DMS153 (cell line): ENCODE results near the gene SPATA20.

Source experiments
- DNase-seq: peaks from one replicate; lab custom pipeline; 2025; lab: John Stamatoyannopoulos, UW

Gene SPATA20

DNA sequence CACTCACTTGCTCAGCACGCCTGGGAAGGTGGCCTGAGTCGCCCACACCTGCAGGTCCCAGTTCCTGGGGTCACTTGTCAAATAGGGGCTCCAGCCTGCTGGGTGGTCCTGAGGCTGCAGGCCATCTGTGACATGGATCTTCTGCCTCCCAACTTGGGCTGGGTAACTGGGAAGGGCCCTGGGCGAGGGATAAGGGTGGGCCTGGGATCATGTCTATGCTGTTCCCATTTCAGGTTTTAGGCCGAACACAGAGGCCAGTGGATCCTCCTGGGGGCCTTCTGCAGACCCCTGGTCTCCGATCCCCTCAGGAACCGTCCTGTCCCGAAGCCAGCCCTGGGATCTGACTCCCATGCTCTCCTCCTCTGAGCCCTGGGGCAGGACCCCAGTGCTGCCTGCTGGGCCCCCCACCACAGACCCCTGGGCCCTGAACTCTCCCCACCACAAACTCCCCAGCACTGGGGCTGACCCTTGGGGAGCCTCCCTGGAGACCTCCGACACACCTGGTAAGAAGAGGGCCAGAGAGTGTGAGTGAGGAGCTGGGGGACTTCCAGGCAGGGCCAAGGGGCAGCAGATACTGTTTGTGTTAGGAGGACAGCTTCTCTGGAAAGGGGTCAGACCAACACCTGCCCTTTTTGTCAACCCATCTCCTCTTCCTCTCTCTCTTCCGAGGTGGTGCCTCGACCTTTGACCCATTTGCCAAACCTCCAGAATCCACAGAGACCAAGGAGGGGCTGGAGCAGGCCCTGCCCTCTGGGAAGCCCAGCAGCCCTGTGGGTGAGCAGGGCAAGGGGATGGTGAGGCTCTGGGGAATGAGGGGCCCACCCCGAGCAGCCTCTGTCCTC is 6.2 kb upstream of the SPATA20 start:
- no peak for DNase-seq

DNA sequence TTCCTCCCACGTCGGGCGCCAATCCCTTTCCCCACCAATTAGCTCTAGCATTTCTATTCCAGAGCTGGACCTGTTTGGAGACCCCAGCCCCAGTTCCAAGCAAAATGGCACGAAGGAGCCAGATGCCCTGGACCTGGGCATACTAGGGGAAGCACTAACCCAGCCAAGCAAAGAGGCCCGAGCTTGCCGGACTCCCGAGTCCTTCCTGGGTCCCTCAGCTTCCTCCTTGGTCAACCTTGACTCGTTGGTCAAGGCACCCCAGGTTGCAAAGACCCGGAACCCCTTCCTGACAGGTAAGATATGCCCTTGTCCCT is 5.6 kb upstream of the SPATA20 start:
- DNase-seq: no peak

DNA sequence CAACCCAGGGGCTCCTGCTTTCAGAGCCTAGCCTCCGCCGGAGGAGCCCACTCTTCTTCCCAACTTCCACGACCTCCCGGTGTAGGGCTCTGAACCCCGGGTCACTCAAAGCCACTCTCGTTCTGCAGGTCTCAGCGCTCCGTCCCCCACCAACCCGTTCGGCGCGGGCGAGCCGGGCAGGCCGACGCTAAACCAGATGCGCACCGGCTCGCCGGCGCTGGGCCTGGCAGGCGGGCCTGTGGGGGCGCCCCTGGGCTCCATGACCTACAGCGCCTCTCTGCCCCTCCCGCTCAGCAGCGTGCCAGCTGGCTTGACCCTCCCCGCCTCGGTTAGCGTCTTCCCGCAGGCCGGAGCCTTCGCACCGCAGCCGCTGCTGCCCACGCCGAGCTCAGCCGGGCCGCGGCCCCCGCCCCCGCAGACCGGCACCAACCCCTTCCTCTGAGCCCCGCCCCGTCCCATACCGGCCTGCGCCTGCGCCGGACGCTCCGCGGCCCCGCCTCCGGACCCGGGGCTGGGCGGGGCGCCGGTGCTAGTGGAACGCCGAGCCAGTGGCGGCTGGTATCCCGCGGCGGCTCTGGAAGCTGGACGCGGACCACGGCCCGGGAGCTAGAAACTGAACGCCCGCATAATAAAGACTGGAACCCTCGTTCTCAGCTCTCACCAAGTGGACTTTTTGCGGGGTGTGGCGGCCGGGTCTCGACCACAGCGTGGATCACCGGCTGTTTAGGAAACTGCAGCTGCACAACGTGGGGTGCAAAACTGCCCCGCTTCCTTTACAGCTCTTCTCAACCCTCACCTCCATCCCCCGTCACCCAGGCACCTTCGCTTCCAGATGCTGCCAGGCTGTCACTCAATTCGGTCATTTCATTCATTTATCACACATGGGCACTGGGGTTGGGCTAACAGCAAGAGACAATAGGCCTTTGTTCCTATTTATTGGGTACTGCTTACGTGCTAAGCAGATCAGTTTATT is 5.0 kb upstream of the SPATA20 start:
- peak; percentile 62 for DNase-seq

DNA sequence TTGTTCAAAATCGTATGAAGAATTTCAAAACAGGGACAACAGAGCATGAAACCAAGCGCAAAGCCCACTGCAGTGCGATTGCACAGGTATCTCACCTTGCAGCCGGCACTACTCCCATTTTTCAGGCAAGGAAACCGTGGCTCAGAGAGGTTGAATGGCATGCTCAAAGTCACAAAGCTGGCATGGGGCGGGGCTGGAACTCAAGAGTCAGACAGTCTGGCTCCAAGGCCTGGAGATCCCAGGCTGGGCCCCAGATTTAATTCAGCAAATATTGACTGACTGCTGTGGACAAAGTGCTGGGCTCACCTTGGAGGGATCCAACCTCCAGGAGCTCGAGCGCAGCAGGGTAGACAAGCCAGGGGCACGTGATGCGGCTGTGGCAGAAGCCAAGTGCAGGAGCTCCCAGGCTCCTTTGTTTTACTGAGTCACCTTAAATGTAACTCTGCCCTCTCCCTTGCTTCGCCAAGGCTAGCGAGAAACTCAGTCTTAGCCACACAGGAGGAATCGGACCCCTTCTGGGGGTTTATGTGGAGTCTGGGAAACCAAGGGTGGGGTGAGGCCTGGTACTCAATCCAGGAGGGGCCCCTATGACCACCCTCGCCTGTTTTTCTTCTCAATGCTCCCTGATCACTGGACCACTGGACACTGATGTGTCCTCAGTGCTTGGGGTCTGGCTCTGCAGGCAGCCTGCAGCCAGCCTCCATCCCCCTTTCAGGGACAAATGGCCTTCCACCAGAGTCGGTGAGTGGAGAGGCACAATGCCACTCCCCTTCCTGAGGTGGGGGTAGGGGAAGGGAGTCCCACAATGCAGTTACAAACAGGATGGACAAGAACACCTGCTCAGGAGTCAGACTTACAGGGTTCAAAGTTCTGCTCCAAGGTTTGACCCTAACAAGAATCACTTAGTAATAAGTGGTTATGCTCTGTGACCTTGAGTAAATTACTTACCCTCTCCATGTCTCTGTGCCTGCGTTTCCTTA is 3.9 kb upstream of the SPATA20 start:
- DNase-seq: peak; percentile 68

DNA sequence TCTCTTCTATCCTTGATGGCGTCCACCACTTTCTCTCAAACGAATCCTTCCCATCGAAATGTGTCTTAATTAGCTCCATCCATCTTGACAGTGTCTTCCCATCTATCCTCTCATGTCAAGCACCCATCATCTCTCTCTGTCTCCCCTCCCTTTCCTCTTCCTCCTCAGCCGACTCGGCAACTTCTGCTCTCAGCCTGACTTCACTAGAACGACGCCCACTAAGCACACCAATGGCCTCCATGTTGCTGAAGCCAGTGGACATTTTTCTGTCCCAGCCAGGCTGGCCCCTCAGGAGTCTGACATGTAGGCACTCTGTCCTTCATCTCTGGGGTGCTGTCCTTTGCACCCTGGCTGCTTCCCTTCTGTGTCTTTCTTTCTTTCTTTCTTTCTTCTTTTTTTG is 2.5 kb upstream of the SPATA20 start:
- DNase-seq: no peak

DNA sequence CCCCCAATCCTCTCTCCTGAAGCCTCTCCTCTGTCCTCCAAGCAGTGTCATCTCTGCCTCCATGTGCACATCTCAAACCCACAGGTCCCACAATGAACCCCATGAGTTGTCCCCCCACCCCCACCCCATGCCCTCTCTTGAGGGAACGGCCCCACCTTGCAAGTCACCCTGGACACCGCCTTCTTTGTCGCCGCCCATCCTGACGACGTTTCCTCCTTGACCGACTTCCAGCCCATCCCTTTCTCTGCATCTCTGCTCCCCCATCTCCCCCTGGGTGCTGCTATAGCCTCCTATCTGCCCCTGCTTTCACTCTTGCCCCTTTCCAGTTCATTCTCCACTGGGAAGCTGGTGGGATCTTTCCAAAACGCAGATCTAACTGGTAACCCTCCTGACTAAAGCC is 1.7 kb upstream of the SPATA20 start:
- no peak for DNase-seq

DNA sequence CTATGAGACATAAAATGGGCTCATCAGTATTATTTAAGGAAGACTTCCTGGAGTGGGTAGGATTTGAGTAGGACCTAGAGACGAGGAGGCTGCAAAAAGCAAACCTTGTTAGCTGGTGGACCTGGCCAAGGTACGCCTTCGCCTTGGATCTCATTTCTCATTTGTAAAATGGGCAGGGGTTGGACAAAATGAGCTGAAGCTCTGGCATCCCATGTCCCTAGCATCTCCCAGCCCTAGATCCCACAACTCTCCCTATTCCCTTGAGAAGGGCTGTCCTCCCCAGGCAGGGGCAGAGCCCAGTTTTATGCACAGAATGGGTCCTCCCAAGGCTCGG is 306 bp upstream of the SPATA20 start:
- no peak for DNase-seq

DNA sequence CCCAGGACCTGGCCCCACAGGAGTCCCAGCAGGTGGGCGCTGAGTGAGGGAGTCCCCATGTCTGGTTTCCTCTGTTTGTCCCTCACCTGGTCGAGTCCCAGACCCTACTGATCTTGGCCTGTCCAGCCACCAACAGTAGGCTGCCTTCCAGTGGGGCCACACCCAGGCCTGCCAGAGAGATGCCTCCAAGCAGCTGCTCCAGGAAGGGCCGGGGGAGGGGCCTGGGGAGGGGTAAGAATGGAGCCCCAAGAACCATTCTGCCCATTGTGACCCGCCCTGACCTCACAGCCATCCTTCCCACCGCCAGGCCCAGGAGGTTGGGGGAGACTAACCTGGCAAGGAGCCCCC is 736 bp downstream of the SPATA20 start:
- DNase-seq: no peak

DNA sequence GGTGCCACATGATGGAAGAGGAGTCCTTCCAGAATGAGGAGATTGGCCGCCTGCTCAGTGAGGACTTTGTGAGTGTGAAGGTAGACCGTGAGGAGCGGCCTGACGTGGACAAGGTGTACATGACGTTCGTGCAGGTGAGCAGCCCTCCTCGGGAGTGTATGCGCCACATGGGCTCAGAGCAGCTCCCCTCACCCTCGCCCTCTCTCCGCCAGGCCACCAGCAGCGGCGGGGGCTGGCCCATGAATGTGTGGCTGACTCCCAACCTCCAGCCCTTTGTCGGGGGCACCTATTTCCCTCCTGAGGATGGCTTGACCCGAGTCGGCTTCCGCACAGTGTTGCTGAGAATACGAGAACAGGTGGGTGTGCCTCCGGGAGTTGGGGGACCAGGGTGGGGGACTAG is 1.9 kb downstream of the SPATA20 start:
- DNase-seq: no peak

DNA sequence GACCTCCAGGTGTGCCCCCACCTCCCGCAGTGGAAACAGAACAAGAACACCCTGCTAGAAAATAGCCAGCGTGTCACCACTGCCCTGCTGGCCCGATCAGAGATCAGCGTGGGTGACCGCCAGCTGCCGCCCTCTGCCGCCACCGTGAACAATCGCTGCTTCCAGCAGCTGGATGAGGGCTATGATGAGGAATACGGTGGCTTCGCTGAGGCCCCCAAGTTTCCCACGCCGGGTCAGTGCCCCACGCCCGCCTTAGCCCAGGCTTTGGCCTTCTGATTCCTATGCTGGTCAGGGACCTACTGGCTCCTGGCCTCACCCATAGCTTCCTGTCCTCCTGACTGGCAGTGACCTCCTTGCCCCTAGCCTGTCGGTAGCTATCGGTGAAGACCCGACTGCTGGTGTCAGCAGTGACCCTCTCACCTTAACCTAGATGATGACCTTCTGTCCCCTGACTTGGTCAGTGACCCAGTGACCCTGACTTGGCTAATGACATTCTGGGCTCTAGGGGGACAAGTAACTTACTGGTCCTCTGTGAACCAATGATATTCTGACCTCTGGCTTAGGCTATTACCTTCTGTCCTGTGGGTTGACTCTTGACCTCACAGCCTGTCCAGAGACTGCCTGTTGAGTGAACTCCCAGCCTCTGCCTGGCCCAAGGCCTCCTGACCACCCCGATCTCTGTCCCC is 2.4 kb downstream of the SPATA20 start:
- DNase-seq: no peak

DNA sequence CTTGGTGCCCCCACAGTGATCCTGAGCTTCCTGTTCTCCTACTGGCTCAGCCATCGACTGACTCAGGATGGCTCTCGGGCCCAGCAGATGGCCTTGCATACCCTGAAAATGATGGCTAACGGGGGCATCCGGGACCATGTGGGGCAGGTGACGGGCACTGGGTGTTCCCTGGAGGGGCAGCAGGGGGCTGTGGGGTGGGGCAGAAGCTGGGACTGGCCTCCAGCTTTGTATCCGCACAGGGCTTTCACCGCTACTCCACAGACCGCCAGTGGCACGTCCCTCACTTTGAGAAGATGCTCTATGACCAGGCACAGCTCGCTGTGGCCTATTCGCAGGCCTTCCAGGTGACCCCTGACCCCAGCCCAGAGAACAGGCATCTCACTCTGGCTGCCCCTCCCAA is 3.0 kb downstream of the SPATA20 start:
- no peak for DNase-seq

DNA sequence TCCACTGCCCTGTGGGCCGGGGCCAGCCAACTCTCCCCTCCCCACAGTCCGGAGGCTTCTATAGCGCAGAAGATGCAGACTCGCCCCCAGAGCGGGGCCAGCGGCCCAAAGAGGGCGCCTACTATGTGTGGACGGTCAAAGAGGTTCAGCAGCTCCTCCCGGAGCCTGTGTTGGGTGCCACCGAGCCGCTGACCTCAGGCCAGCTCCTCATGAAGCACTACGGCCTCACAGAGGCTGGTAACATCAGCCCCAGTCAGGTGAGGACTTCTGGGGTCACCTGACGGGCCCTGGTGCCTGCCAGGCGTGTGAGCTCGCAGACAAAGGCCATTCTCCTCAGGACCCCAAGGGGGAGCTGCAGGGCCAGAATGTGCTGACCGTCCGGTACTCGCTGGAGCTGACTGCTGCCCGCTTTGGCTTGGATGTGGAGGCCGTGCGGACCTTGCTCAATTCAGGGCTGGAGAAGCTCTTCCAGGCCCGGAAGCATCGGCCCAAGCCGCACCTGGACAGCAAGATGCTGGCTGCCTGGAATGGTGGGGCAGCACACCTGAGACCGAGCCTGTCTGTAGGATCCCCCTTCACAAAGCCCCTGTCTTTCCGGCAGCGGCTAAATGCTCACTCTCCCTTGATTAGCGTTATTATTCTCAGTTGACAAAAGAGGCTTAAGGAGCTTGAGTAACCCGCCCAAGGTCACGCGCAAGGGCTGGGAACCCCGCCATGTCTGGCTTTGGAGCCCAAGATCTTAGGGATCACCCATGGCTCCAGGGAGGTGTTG is 3.9 kb downstream of the SPATA20 start:
- peak; percentile 62 for DNase-seq

DNA sequence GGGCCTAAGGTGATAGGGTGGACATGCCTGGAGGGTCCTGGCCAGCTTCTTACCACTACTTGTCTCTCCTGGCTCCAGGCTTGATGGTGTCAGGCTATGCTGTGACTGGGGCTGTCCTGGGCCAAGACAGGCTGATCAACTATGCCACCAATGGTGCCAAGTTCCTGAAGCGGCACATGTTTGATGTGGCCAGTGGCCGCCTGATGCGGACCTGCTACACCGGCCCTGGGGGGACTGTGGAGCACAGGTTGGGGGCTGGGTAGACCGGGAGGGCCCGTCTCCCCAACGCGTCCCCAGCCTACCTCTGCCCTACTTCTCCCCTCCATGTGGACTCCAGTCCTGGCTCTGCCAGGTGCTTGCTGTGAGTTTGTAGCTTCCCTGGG is 4.5 kb downstream of the SPATA20 start:
- DNase-seq: no peak

DNA sequence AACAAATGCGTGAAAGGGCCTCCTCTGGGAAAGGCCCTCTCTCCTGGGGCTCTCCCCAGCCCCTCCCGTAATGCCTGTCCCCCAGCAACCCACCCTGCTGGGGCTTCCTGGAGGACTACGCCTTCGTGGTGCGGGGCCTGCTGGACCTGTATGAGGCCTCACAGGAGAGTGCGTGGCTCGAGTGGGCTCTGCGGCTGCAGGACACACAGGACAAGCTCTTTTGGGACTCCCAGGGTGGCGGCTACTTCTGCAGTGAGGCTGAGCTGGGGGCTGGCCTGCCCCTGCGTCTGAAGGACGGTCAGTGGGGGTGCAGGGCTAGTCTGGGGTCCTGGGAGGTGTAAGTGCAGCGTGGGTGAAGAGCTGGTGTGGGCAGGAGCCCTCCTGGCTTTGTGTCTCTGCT is 4.9 kb downstream of the SPATA20 start:
- no peak for DNase-seq

DNA sequence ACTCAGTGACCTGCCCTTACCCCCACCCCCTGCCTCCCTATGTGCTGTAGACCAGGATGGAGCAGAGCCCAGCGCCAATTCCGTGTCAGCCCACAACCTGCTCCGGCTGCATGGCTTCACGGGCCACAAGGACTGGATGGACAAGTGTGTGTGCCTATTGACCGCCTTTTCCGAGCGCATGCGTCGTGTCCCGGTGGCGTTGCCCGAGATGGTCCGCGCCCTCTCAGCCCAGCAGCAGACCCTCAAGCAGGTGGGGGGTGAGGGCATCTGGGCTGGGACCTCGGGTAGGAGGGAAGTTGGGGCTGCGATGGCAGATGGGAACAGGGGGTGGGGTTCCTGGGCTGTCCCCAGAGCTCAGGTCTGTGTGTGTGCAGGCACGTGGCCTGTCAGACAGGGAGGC is 7.2 kb downstream of the SPATA20 start:
- DNase-seq: no peak

DNA sequence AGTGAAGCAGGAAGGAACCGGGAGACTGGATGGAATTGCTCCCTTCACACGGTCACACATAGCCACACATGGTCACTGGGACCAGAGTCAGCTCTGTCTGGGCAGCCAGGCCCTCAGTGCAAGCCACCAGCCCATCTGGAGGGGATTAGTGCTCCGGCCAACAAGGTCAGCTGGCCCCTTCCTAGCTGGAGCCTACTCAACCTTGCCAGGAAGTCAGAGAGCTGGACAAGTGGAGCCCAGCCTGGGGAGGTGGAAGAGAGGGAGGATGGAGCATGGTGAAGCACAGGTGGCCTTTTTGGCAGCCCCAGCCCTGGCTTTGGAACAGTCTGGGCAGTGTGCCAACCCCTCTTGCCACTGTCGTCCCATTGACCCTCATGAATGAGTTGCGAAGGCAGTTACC is 9.8 kb downstream of the SPATA20 start:
- DNase-seq: peak; percentile 52

DNA sequence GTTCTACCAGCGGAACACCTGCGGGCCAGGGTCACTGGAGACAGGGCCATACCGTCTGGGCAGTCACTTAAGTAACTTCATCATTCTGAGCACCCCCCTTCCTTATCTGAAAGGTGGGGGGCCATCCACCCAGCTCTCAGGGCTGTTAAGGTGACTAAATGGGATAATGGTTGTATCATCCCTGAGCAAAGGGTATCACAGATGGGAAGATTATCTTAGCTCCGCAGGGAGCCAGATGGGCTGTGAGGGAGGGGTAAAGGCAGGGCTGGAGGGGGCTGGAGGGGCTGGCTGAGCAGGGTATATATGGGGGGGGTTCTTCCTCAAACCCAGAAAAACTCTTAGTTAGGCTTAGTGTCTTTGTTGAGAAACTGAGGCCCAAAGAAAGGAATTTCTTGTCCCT is 10.7 kb downstream of the SPATA20 start:
- no peak for DNase-seq

DNA sequence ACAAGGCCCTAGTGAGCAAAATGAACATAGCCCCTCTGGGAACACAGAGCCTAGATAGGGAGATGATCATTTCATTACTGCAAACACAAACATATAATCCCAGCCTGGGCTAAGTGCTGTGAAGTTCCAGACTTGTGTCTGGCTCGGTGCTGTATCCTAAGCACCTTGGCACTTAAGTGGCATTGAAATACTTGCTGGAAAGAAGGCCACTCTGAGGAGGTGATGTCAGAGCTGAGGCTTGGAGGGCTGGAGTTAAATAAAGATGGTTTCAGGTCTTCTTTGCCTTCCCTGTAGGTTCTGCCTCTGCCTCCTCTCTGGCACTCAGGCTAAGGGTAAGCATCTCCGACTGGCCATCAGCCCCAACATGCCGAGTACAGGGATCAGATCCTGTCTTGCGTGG is 11.1 kb downstream of the SPATA20 start:
- DNase-seq: no peak

DNA sequence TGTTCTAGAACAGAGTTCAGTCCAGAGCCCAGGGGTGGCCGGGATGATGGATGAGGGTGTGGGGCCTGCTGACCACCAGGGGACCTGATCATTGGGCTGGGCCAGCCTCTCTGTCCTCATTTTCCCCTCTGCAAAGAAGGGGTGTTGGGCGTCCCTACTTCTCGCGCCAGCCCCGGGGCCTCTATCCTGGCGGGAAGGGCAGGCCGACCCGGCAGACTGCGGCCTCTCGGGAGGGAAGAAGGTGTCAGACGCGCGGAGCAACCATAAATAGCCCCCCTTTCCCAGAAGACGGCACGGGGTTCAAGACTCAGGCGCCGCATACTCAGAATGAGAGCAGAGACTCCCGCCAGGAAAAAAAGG is 11.6 kb downstream of the SPATA20 start:
- no peak for DNase-seq

DNA sequence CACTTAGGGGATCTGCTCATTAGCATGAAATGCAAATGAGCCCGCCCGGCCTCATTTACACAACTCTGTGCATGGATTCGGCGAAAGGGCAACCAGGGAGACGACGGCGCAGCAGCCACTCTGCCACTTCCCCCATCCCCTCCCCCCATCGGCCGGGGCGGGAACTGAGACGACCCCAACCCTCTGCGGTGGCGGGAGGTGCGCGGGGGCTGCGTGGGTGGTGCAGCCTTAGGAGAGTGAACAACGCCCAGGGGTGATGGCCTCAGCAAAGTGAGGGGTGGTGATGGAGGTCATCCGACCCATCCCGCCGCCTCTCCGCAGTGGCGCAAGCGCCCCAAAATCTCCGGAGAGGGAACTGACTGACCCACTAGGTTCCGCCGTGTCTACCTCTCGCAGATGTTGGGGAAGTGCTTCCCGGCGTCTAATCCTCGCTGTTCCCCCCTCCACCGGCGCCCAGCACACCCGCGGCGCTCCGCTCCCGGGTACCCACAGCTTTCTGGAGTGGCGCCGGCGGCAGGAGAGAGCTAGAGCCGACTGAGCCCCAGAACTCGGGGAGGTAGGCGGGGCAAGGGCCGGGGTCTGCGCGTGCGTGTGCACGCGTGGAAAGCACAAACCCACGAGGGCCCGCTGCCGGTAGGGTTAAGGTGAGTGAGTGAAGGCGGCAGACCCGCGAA is 12.1 kb downstream of the SPATA20 start:
- no peak for DNase-seq
